Stomach smooth muscle (tissue), 2 donors: ENCODE data around the gene RUNX2.
"Not testable (repeated sequence)": the region's sequence is repeated elsewhere in the genome, so short reads cannot be mapped to it uniquely, and the experiment has no call there.

Experiments used
- H3K27ac ChIP-seq: one replicate; pipeline ENCODE4 v1.7.0; 2013; ENCODE audit warnings: mild to moderate bottlenecking, low read length, inconsistent platforms
- H3K27me3 ChIP-seq, 2 donors: one replicate each; pipeline ENCODE4 v1.7.0; 2013; ENCODE audit warnings: low read length in 2 of 2; ENCODE audit not compliant: insufficient read depth in 2 of 2, control insufficient read depth in 1 of 2
- H3K36me3 ChIP-seq, 2 donors: one replicate each; pipeline ENCODE4 v1.7.0; 2013; ENCODE audit warnings: low read length in 2 of 2; ENCODE audit not compliant: control insufficient read depth in 2 of 2, insufficient read depth in 2 of 2
- H3K4me1 ChIP-seq: one replicate; pipeline ENCODE4 v1.7.0; 2013; ENCODE audit warnings: low read length; ENCODE audit not compliant: control insufficient read depth, insufficient read depth
- H3K4me3 ChIP-seq, 2 donors: one replicate each; pipeline ENCODE4 v1.7.0; 2013; ENCODE audit warnings: low read length in 2 of 2
- H3K9ac ChIP-seq, 2 donors: one replicate each; pipeline ENCODE4 v1.7.0; 2013; ENCODE audit warnings: low read length in 2 of 2, mild to moderate bottlenecking in 1 of 2
- H3K9me3 ChIP-seq, 2 donors: one replicate each; pipeline ENCODE4 v1.7.0; 2013; ENCODE audit warnings: low read length in 2 of 2; ENCODE audit not compliant: control insufficient read depth in 2 of 2
- donor health status: healthy.
- donor health status: Pancreatic carcinoma.

The RUNX2 gene

DNA sequence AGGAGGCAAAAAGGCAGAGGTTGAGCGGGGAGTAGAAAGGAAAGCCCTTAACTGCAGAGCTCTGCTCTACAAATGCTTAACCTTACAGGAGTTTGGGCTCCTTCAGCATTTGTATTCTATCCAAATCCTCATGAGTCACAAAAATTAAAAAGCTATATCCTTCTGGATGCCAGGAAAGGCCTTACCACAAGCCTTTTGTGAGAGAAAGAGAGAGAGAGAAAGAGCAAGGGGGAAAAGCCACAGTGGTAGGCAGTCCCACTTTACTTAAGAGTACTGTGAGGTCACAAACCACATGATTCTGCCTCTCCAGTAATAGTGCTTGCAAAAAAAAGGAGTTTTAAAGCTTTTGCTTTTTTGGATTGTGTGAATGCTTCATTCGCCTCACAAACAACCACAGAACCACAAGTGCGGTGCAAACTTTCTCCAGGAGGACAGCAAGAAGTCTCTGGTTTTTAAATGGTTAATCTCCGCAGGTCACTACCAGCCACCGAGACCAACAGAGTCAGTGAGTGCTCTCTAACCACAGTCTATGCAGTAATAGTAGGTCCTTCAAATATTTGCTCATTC, at the start of gene RUNX2:
RUNX2 (plus strand) TSS at position 375 of the 567 bp plus-strand sequence. CDS start 397 bp downstream, outside the sequence.
- no peaks in the 10 kb centered on the region for H3K4me1 ChIP-seq
- no peaks in the 10 kb centered on the region for H3K36me3 ChIP-seq
- H3K9ac ChIP-seq: no peak within 1 kb of the TSS
- H3K9me3 ChIP-seq: no peaks in the 10 kb centered on the region
- H3K27ac ChIP-seq: no peak within 1 kb of the TSS
- no peak within 1 kb of the TSS for H3K4me3 ChIP-seq
- no peaks in the 10 kb centered on the region for H3K27me3 ChIP-seq

- H3K27ac ChIP-seq: no peak overlapping the region
- no peak overlapping the region for H3K9ac ChIP-seq
- H3K4me3 ChIP-seq: no peak overlapping the region
- H3K9me3 ChIP-seq: no peaks in the 10 kb centered on the region
- H3K4me1 ChIP-seq: no peaks in the 10 kb centered on the region
- no peaks in the 10 kb centered on the region for H3K27me3 ChIP-seq
- H3K36me3 ChIP-seq: no peaks in the 10 kb centered on the region
Observed at GRCh38 chr6:45278367-45278766, 49.8 kb upstream of the RUNX2 start.

DNA sequence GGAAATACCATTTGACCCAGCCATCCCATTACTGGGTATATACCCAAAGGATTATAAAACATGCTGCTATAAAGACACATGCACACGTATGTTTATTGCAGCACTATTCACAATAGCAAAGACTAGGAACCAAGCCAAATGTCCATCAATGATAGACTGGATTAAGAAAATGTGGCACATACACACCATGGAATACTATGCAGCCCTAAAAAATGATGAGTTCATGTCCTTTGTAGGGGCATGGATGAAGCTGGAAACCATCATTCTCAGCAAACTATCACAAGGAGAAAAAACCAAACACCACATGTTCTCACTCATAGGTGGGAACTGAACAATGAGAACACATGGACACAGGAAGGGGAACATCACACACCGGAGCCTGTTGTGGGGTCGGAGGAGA, 41.4 kb upstream of the RUNX2 start:
- H3K27ac ChIP-seq, H3K4me3 ChIP-seq, H3K9me3 ChIP-seq, H3K36me3 ChIP-seq, H3K4me1 ChIP-seq, H3K9ac ChIP-seq, H3K27me3 ChIP-seq: not testable (repeated sequence)

DNA sequence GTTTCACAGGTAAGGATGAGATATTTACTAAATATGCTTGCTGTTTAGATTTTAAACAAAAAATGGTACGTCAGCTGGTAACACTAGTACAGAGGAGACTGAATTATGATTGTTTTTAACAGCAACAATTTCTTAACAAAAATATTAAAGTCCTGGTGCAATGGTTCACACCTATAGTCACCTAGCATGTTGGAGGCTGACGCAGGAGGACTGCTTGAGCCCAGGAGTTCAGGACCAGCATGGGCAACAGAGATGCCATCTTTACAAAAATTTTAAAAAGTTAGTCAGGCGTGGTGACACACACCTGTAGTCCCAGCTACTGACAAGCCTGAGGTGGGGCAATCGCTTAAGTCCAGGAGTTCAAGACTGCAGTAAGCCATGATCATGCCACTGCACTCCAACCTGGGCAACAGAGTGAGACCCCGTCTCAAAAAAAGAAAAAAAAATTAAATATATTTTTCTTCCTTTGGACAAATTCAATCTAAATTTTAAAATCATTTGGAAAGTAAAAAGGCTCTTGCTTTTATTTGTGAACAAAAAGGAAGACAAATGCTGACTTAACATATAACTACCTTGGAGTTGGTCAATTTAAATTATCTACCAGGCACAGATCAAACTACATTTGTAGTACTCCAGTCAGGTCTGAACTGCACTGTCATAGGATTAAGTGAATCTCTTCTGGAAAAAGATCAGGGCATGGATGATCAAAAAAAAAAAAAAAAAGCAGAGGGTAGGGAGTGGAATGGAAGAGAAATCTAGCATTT, 38.2 kb upstream of the RUNX2 start:
- Histone ChIP-seq H3K4me3 (no peak overlapping the region), H3K9me3 (no peaks in the 10 kb centered on the region), H3K27ac (no peak overlapping the region), H3K9ac (no peak overlapping the region), H3K27me3 (no peaks in the 10 kb centered on the region), H3K36me3 (no peaks in the 10 kb centered on the region), H3K4me1 (no peaks in the 10 kb centered on the region)

DNA sequence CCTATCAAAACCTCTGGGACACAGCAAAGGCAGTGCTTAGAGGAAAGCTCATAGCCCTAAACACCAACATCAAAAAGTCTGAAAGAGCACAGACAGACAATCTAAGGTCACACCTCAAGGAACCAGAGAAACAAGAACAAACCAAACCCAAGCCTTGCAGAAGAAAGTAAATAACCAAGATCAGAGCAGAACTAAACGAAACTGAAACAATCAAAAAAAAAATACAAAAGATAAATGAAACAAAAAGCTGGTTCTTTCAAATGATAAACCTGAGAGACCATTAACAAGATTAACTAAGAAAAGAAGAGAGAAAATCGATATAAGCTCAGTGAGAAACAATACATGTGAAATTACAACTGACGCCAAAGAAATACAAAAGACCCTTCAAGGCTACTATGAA, 34.8 kb upstream of the RUNX2 start:
- no peaks in the 10 kb centered on the region for H3K9me3 ChIP-seq
- H3K4me3 ChIP-seq: no peak overlapping the region
- H3K27ac ChIP-seq: no peak overlapping the region
- H3K36me3 ChIP-seq: no peaks in the 10 kb centered on the region
- H3K4me1 ChIP-seq: no peaks in the 10 kb centered on the region
- no peak overlapping the region for H3K9ac ChIP-seq
- H3K27me3 ChIP-seq: no peaks in the 10 kb centered on the region

DNA sequence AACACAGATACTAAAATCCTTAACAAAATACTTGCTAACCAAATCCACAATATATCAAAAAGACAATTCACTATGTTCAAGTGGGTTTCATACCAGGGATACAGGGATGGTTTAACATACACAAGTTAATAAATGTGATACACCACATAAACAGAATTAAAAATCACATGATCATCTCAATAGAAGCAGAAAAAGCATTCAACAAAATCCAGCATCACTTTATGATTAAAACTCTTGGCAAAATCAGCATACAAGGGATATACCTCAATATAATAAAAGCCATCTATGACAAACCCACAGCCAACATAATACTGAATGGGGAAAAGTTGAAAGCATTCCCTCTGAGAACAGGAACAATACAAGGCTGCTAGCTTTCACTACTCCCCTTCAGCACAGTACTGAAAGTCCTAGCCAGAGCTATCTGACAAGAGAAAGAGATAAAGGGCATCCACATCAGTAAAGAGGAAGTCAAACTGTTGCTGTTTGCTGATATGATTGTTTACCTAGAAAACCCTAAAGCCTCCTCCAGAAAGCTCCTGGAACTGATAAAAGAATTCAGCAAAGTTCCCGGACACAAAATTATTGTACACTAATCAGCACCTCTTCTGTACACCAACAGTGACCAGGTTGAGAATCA, 33.9 kb upstream of the RUNX2 start:
- H3K27ac ChIP-seq, H3K36me3 ChIP-seq, H3K9ac ChIP-seq, H3K4me1 ChIP-seq, H3K27me3 ChIP-seq, H3K9me3 ChIP-seq, H3K4me3 ChIP-seq: not testable (repeated sequence)

- Histone ChIP-seq H3K9me3 (no peaks in the 10 kb centered on the region), H3K36me3 (no peaks in the 10 kb centered on the region), H3K9ac (no peak overlapping the region), H3K27me3 (no peaks in the 10 kb centered on the region), H3K4me3 (no peak overlapping the region), H3K27ac (no peak overlapping the region), H3K4me1 (no peaks in the 10 kb centered on the region)
Observed at GRCh38 chr6:45297320-45297719, 30.8 kb upstream of the RUNX2 start.

DNA sequence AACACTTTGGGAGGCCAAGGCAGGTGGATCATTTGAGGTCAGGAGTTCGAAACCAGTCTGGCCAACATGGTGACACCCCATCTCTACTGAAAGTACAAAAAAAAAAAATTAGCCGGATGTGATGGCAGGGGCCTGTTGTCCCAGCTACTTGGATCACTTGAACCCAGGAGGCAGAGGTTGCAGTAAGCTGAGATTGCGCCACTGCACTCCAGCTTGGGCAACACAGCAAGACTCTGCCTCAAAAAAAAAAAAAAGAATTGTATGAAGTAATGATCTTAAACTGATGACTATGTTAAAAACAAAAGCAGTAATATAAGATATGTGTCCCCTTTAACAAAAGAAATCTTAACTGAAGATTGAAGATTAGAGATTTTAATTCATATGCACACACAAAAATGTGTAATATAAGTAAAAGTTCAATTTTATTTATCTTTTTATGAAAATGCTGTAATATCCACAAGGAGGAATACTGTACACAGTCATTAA, 29.0 kb upstream of the RUNX2 start:
- Histone ChIP-seq H3K9me3 (no peaks in the 10 kb centered on the region), H3K4me3 (no peak overlapping the region), H3K27me3 (no peaks in the 10 kb centered on the region), H3K27ac (no peak overlapping the region), H3K36me3 (no peaks in the 10 kb centered on the region), H3K9ac (no peak overlapping the region), H3K4me1 (no peaks in the 10 kb centered on the region)

- Histone ChIP-seq H3K9ac (no peak overlapping the region), H3K27me3 (no peaks in the 10 kb centered on the region)
Observed at GRCh38 chr6:45300736-45301135, 27.4 kb upstream of the RUNX2 start.

DNA sequence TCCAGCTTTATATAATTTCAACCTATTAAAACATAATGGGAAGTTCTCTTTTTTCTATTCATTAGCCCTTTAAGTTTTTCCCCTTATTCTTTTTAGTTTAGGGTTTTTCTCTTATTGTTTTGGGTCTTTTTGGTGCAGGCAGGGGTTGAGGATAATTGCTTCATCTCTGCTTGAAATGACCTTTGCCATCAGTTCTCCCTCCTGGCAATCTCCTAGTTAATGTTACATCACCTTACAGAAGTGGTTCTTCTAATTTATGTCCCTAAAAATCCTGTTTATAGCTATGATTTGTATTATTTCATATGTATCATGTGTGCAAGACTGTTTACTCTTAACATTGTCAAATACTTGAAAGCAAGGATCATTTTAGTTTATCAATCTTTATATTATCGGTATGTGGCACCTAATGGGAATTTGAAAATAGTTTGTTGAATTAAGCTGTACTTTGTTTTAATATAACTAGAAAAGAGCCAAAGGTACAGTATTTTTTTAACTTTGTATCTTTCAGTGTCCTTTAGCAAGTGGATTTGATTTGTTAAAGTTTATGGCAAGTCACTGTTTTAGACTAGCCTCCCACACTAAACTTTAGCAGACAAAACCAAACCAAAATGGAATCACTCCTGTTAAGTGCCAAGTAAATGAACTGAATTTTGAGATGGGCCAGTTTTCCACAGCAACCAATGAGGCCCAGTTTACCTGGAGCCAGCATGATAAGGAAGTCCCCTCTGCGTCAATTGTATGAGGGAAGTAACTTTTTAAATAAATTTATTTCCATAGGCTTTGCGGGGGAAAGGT, 26.6 kb upstream of the RUNX2 start:
- Histone ChIP-seq H3K9me3 (no peaks in the 10 kb centered on the region), H3K4me1 (no peaks in the 10 kb centered on the region), H3K27me3 (no peaks in the 10 kb centered on the region), H3K36me3 (no peaks in the 10 kb centered on the region), H3K9ac (no peak overlapping the region), H3K27ac (no peak overlapping the region), H3K4me3 (no peak overlapping the region)

More at GRCh38 chr6:45300736-45301135, 27.4 kb upstream of the RUNX2 start:
- Histone ChIP-seq H3K27ac (no peak overlapping the region), H3K9me3 (no peaks in the 10 kb centered on the region), H3K36me3 (no peaks in the 10 kb centered on the region), H3K4me1 (no peaks in the 10 kb centered on the region), H3K4me3 (no peak overlapping the region)
